ENCODE results near the gene SYP. TPM values are rescaled to one million over a fixed set of nuclear protein-coding genes. Genes with fewer than 3 reads are reported as not detected.

The SYP gene
- total RNA-seq, 2 donors from 2014 or later = 8.7 to 15.9 TPM

DNA sequence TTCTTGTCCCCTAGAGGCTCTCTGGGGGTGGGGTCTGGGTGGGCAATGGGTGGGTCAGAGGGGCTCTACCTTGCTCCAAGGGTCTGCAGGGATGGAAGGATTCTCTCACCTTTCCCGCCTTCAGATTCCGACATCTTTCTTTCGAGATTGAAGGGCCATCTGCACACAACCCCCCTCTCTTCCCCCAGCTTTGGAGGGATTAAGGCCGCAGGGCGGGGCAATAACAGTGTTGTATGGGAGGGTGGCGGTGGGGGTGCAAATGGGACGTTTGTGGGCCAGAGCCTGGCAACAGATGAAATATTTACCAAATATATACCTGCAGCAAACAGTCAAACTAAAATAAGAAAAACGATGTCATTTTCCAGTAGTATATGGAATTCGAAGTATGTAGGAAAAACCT is 33.2 kb upstream of the SYP start, which contains the start of gene CACNA1F:
Gene CACNA1F, minus strand, starts transcription at position 165 of the 400 bp plus-strand sequence. Its CDS starts 31 bp downstream, at position 134.
- ATAC-seq (replicated peaks in 1 of 2) (no peak), DNase-seq (no peak)
- Mint-ChIP-seq H3K27ac (no peak within 1 kb of the TSS), H3K27me3 (ENCODE audit: low read depth) (no peaks in the 10 kb centered on the region), H3K36me3 (ENCODE audit: insufficient read depth in 2 of 2) (no peaks in the 10 kb centered on the region), H3K4me3 (peak within 1 kb of the TSS; percentile 3 to 16), H3K9me3 (no peaks in the 10 kb centered on the region), H3K4me1 (ENCODE audit: low read depth) (peaks cover 25% of the 10 kb centered on the region)

DNA sequence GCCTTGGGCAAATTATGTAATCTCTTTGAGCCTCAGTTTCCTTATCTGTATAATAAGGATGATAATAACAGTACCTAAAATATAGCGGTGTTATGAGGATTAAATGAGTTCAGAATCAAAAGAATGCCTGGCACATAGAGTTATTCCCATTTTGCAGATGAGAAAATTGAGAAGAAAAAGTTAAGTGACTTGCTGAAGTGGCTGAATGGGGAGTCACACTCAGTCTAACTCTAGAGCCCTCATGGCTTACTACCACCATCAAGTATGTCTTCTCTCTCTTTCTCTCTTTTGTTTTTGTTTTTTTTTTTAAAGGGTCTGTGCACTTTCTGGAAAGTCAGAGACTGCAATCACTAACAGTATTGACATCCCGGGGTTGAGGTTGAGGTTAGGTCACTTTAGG is 32.5 kb upstream of the SYP start:
- no peak for DNase-seq
- ATAC-seq (replicated peaks in 1 of 2) = no peak
- H3K36me3 Mint-ChIP-seq (ENCODE audit: insufficient read depth in 2 of 2) = no peaks in the 10 kb centered on the region
- no peaks in the 10 kb centered on the region for H3K9me3 Mint-ChIP-seq
- no peak overlapping the region for H3K27ac Mint-ChIP-seq
- no peak overlapping the region for H3K4me3 Mint-ChIP-seq
- H3K4me1 Mint-ChIP-seq (ENCODE audit: low read depth) = peaks cover 25% of the 10 kb centered on the region
- H3K27me3 Mint-ChIP-seq (ENCODE audit: low read depth) = peaks cover 3% of the 10 kb centered on the region

DNA sequence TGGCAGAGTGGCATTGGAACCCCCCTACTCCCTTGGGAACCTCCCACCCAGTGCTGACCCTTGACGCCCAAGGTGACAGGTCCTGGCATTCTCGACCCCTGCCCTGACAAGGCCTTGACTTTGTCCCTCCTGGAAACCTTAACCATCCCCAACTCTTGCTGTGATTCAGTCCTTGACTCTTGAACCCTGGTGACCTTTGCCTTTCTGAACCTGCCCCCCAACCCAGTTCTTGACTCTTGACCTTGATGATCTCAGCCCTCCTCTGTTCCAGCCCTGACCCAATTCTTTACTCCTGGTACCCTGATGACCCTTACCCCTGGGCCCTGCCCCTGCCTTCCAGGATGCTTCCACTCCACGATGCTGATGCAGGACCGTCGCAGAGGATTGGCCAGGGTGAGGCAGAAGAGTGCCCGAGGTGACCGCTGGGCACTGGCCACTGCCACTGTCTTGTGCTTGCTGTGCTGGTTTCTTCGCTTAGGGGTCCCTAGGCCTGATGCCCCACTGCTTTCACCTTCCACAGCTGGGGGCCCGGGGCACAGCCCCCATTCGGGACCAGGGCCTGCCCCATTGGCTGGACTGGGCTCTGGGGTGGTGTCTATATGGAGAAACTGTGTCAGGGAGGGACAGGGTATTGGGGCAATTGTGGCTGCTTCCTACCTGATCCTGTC is 31.5 kb upstream of the SYP start:
- no peaks in the 10 kb centered on the region for H3K9me3 Mint-ChIP-seq
- no peak for DNase-seq
- peaks cover 7% of the 10 kb centered on the region for H3K27me3 Mint-ChIP-seq (ENCODE audit: low read depth)
- H3K36me3 Mint-ChIP-seq (ENCODE audit: insufficient read depth in 2 of 2) = no peaks in the 10 kb centered on the region
- peaks cover 15% of the 10 kb centered on the region for H3K4me1 Mint-ChIP-seq (ENCODE audit: low read depth)
- no peak for ATAC-seq (replicated peaks in 1 of 2)
- peak overlapping the region; percentile 78 to 79 for H3K4me3 Mint-ChIP-seq
- H3K27ac Mint-ChIP-seq = peak overlapping the region; percentile 77

DNA sequence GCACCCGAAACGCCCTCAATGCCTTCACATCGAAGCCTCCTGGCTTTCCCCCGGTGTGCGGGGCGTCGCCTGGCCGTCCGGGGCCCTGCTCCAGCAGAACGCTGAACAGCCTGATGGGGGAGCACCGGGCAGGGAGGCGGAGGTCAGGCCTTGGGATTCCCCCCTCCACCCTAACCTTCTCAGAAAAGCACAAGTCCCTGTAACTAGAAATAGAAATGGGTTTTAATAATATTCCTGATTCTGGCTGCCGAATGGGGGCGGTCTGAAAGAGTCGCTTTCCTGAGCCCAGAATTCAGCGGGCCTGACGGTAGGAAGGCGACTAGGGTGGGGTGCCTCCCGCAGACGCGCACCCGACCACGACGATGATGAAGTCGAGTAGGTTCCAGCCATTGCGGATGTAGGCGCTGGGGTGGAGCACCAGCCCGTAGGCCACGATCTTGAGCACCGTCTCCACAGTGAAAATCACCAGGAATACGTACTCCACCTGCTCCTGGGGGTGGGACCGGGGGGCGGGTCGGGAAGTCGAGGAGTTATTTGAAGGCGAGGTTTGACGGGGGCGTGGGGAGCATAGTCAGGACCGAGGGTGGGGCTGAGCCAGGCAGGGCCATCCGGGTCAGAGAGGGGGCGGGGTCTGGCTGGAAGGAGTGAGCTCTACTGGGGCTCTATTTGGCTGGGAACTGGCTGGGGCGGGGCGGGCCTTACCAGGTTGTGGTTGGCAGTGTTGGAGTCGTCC is 30.7 kb upstream of the SYP start:
- Mint-ChIP-seq H3K27me3 (ENCODE audit: low read depth) (peaks cover 10% of the 10 kb centered on the region), H3K9me3 (no peaks in the 10 kb centered on the region), H3K4me3 (peak overlapping the region; percentile 78 to 79), H3K4me1 (ENCODE audit: low read depth) (peaks cover 10% of the 10 kb centered on the region), H3K27ac (peak overlapping the region; percentile 42), H3K36me3 (ENCODE audit: insufficient read depth in 2 of 2) (no peaks in the 10 kb centered on the region)
- DNase-seq = peak; percentile 75 to 81
- ATAC-seq (replicated peaks in 1 of 2) = peak; percentile 82 to 89

DNA sequence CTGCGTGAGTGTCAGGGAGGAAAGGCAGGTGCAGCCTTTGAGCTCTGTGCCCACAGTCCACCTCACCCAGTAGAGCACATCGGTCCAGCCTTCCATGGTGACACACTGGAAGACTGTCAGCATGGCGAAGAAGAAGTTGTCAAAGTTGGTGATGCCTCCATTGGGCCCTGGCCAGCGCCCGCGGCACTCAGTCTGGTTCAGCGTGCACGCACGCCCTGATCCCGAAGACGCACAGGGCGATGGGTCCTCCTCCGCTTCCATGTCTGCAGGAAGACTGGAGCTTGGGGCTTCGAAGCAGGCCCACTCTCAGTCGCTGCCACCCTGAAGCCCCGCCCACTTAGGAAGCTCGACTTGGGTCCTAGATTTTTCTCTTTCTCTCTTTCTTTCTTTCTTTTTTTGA is 28.2 kb upstream of the SYP start:
- H3K27ac Mint-ChIP-seq = no peak overlapping the region
- H3K9me3 Mint-ChIP-seq = no peaks in the 10 kb centered on the region
- no peaks in the 10 kb centered on the region for H3K36me3 Mint-ChIP-seq (ENCODE audit: insufficient read depth in 2 of 2)
- peaks cover 27% of the 10 kb centered on the region for H3K27me3 Mint-ChIP-seq (ENCODE audit: low read depth)
- DNase-seq (no peak), ATAC-seq (replicated peaks in 1 of 2) (no peak)
- peaks cover 10% of the 10 kb centered on the region for H3K4me1 Mint-ChIP-seq (ENCODE audit: low read depth)
- no peak overlapping the region for H3K4me3 Mint-ChIP-seq

DNA sequence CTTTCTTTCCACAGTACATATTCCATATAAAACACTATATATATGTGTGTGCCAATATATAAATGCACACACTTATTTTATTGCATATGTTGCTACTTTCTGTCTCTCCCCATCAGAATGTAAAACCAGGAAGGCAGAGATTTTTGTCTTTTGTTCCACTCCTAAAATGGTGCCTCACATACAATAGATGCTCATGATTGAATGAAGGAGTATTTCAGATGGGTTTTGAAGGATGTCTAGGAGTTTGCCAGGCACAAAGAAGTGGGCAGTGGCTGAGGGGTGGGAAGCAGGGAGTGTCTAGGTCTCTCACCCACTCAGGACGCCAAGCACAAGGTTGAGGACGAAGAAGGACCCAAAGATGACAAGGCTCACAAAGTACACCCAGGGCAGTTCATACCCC is 27.7 kb upstream of the SYP start:
- no peak for DNase-seq
- no peak overlapping the region for H3K27ac Mint-ChIP-seq
- ATAC-seq (replicated peaks in 1 of 2) = no peak
- H3K27me3 Mint-ChIP-seq (ENCODE audit: low read depth) = peaks cover 27% of the 10 kb centered on the region
- H3K36me3 Mint-ChIP-seq (ENCODE audit: insufficient read depth in 2 of 2) = no peaks in the 10 kb centered on the region
- no peak overlapping the region for H3K4me3 Mint-ChIP-seq
- H3K4me1 Mint-ChIP-seq (ENCODE audit: low read depth) = peaks cover 10% of the 10 kb centered on the region
- H3K9me3 Mint-ChIP-seq = no peaks in the 10 kb centered on the region

DNA sequence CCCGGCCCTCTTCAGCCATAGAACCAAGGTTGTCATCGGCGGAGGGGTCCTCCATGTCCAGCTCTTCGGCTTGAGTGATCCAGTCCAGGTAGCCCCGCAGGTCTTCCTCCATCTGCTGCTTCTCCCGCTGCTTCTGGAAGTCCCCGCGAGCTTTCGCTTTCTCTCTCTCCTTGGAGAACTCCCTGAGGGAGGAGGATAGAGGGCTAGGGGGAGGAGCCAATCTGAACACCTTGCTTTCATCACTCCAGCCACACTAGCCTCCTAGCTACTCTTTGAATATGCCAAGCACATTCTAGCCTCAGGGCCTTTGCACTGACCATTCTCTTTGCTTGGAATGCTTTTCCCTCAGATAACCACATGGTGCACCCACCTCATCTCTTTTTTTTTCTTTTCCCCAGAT is 27.0 kb upstream of the SYP start:
- Mint-ChIP-seq H3K9me3 (no peaks in the 10 kb centered on the region), H3K4me1 (ENCODE audit: low read depth) (peaks cover 10% of the 10 kb centered on the region), H3K27me3 (ENCODE audit: low read depth) (peaks cover 32% of the 10 kb centered on the region), H3K27ac (no peak overlapping the region), H3K4me3 (no peak overlapping the region), H3K36me3 (ENCODE audit: insufficient read depth in 2 of 2) (no peaks in the 10 kb centered on the region)
- DNase-seq (no peak), ATAC-seq (replicated peaks in 1 of 2) (no peak)

DNA sequence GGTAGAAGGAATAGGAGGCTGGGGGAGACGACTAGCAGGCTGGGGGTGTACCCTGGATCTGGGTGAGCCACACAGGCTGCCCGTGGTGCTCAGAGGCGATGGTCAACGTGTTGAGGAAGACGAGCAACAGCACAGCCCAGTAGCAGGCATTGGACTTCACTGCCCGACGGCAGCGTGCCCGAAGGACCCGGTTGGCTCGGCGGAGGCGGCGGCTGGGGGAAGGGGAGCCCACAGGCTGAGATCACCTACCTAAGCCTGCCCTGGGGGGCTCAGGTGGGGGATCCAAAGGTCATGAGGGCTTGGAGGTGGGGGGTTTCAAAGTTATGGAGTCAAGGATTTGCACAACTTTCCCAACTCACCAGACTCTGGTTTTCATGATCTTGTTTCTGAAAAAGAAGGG is 25.9 kb upstream of the SYP start:
- no peaks in the 10 kb centered on the region for H3K36me3 Mint-ChIP-seq (ENCODE audit: insufficient read depth in 2 of 2)
- H3K27ac Mint-ChIP-seq = no peak overlapping the region
- no peak overlapping the region for H3K4me3 Mint-ChIP-seq
- ATAC-seq (replicated peaks in 1 of 2) (no peak), DNase-seq (no peak)
- H3K9me3 Mint-ChIP-seq = no peaks in the 10 kb centered on the region
- peaks cover 32% of the 10 kb centered on the region for H3K27me3 Mint-ChIP-seq (ENCODE audit: low read depth)
- H3K4me1 Mint-ChIP-seq (ENCODE audit: low read depth) = peaks cover under 1% of the 10 kb centered on the region

DNA sequence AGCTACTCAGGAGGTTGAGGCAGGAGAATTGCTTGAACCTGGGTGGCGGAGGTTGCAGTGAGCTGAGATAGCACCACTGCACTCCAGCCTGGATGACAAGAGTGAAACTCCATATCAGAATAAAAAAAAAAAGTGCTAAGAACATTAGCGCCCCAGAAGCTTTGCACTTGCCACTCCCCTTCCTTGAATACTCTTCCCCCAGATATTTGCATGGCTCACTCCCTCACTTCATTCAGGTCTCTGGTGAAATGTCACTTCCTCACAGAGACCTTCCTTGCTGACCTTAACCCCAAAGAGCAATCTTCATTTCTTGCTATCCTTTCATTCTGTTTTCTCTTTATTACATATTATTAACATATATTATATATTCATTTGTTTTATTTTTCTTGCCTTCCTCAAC is 21.9 kb upstream of the SYP start:
- no peaks in the 10 kb centered on the region for H3K4me1 Mint-ChIP-seq (ENCODE audit: low read depth)
- no peaks in the 10 kb centered on the region for H3K36me3 Mint-ChIP-seq (ENCODE audit: insufficient read depth in 2 of 2)
- H3K27ac Mint-ChIP-seq = no peak overlapping the region
- no peaks in the 10 kb centered on the region for H3K9me3 Mint-ChIP-seq
- ATAC-seq (replicated peaks in 1 of 2) = no peak
- DNase-seq = no peak
- peaks cover 24% of the 10 kb centered on the region for H3K27me3 Mint-ChIP-seq (ENCODE audit: low read depth)
- no peak overlapping the region for H3K4me3 Mint-ChIP-seq

DNA sequence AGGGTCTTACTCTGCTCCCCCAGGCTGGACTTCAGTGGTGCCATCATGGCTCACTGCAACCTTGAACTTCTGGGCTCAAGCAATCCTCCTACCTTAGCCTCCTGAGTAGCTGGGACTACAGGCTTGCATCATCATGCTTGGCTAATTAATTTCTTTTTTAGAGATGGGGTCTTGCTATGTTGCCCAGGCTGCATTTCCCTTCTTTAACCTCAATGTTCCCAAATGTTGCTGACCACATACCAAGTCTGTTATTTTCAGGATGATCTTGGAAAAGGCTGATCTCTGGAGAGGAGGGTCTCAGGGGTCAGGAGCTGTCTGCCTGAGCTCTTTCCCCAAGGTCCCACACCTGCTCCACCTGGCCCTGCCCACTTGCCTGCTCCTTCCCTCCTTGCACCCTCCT is 20.1 kb upstream of the SYP start:
- no peaks in the 10 kb centered on the region for H3K36me3 Mint-ChIP-seq (ENCODE audit: insufficient read depth in 2 of 2)
- no peak overlapping the region for H3K27ac Mint-ChIP-seq
- peaks cover 22% of the 10 kb centered on the region for H3K27me3 Mint-ChIP-seq (ENCODE audit: low read depth)
- ATAC-seq (replicated peaks in 1 of 2) = no peak
- H3K9me3 Mint-ChIP-seq = no peaks in the 10 kb centered on the region
- H3K4me1 Mint-ChIP-seq (ENCODE audit: low read depth) = no peaks in the 10 kb centered on the region
- no peak overlapping the region for H3K4me3 Mint-ChIP-seq
- no peak for DNase-seq

DNA sequence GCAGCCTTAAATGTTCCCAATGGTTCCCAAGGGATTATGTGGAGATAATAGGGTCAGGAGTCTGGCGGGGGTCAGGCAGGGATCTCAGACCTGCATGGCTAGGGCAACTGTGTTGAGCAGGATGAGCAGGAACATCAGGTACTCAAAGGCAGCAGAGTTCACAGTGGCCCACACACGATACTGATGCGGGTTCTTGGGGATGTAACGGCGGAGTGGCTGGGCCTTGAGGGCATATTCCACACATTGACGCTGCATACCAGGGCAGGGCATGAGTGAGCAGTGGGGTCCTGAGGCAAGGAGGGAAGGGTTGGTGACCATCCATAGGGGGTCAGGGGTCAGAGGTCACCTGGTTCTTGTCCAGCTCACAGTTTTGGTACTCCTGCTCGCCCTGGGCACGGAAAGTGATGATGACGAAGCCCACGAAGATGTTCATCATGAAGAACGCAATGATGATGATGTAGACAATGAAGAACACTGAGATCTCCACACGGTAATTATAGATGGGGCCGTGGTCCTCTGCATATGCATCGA is 15.1 kb upstream of the SYP start:
- H3K4me3 Mint-ChIP-seq = no peak overlapping the region
- no peak for DNase-seq
- no peaks in the 10 kb centered on the region for H3K4me1 Mint-ChIP-seq (ENCODE audit: low read depth)
- H3K36me3 Mint-ChIP-seq (ENCODE audit: insufficient read depth in 2 of 2) = no peaks in the 10 kb centered on the region
- no peak for ATAC-seq (replicated peaks in 1 of 2)
- H3K9me3 Mint-ChIP-seq = peaks cover 6 to 10% of the 10 kb centered on the region in 2 donors
- H3K27me3 Mint-ChIP-seq (ENCODE audit: low read depth) = peaks cover 13% of the 10 kb centered on the region
- H3K27ac Mint-ChIP-seq = no peak overlapping the region

DNA sequence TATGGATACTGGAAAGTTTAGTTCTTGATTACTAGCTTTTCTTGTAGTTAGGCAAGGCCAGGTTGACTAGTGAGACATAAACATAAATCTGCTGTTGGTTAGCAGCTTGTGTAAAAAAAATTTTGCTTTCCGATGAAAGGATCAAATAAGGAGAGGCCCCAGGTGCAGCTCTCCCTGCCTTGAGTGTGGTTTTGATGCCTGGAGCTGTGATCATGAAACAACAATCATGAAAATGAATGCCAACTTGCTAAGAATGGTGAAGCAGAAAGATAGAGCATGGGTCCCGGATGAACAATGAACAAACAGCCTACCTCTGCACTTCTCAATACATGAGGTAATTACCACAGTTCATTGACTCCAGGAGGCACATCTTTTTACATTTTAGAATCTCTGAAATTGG is 14.4 kb upstream of the SYP start:
- DNase-seq = no peak
- Mint-ChIP-seq H3K9me3 (peaks cover 6 to 10% of the 10 kb centered on the region in 2 donors), H3K4me1 (ENCODE audit: low read depth) (no peaks in the 10 kb centered on the region), H3K4me3 (no peak overlapping the region), H3K27ac (no peak overlapping the region), H3K36me3 (ENCODE audit: insufficient read depth in 2 of 2) (no peaks in the 10 kb centered on the region), H3K27me3 (ENCODE audit: low read depth) (peaks cover 13% of the 10 kb centered on the region)
- ATAC-seq (replicated peaks in 1 of 2) = no peak

DNA sequence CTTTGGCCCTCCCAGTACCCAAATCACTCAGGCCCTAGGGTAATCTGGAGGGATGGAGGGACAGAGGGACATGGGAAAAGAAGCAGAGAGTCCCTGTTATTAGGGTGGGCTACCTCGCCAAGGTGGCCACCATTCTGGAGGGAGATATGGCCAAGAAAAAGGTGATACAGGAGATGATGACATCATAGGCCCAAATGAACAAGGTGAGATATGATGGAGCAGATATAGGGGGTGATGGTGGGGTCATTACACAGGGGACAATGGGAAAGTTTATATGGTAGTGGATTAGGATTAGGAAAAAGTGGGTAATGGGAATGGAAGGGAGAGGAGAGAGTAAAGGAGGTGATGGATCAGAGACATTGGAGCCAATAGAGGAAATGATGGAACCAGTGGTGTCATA is 12.9 kb upstream of the SYP start:
- Mint-ChIP-seq H3K4me1 (ENCODE audit: low read depth) (no peaks in the 10 kb centered on the region), H3K36me3 (ENCODE audit: insufficient read depth in 2 of 2) (no peaks in the 10 kb centered on the region), H3K4me3 (no peak overlapping the region), H3K27me3 (ENCODE audit: low read depth) (peaks cover 13% of the 10 kb centered on the region), H3K9me3 (peaks cover 6 to 10% of the 10 kb centered on the region in 2 donors), H3K27ac (no peak overlapping the region)
- DNase-seq (no peak), ATAC-seq (replicated peaks in 1 of 2) (no peak)

Data from activated T-cell treated with anti-CD3 and anti-CD28 coated beads, Interleukin-2, amount 50 U/mL, for 72 hours (primary cell).